M059J (cell line): ENCODE measurements around the gene FAM156A. TPM values are rescaled to one million over a fixed set of nuclear protein-coding genes. Genes with fewer than 3 reads are reported as not detected.
"Not testable (repeated sequence)": the region's sequence is repeated elsewhere in the genome, so short reads cannot be mapped to it uniquely, and the experiment has no call there.

Experiments
- DNase-seq: peaks from one replicate; pipeline ENCODE4 v3.0.0-alpha.2; 2012; ENCODE audit warnings: low read depth
- total RNA-seq: library from RNA; depleted of rRNA; stranded (reverse); fragments of >200 nt; shearing (Covaris generic); gene quantifications from 2 replicates; pipeline ENCODE4 v1.2.3, GENCODE V29; 2014; rRNA removed

The FAM156A gene
- total RNA-seq, 1 experiment from 2014 or later = 26.1 TPM

DNA sequence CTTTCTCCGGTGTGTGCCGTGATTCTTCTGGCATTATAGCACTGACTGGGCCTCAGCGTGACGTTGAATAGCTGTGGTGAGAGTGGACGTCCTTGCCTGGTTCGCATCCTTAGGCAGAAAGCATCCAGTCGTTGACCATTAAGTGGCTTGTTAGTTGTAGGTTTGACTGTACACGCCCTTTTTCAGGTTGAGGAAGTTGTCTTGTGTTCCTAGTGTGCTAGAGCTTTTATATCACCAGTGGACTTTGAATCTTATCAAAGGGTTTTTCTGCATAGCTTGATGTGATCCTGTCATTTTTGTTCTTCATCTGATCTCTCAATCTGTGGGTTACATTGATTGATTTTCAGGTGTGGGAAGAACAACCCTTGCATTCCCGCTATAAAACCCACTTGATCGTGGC, 52.8 kb downstream of the FAM156A start:
- DNase-seq = not testable (repeated sequence)

Other genes starting within 250 kb of the FAM156A start
- 0.25 and 0.98 TPM in 2 replicates for gene SSX2B, start 207.3 kb downstream of the FAM156A start, total RNA-seq
- not detected in 2 replicates for gene SPANXN5, start 161.1 kb downstream of the FAM156A start, total RNA-seq
- gene XAGE5, start 147.2 kb downstream of the FAM156A start, total RNA-seq = not detected in 2 replicates
- not detected in 2 replicates for gene XAGE3, start 90.4 kb downstream of the FAM156A start, total RNA-seq
- 15.2 and 22.1 TPM in 2 replicates for gene FAM156B, start 61.2 kb downstream of the FAM156A start, total RNA-seq
- 0.54 and 0.81 TPM in 2 replicates for gene GPR173, start 90.3 kb upstream of the FAM156A start, total RNA-seq
- 4.9 and 18.5 TPM in 2 replicates for gene TSPYL2, start 123.8 kb upstream of the FAM156A start, total RNA-seq
- gene KANTR, start 135.6 kb upstream of the FAM156A start, total RNA-seq = 3.3 TPM in 2 replicates